Measurements from ENCODE around the gene HMOX2. TPM values are rescaled to one million over a fixed set of nuclear protein-coding genes. Genes with fewer than 3 reads are reported as not detected.

Gene HMOX2
- polyA plus RNA-seq, 2 of the 4 experiments (the other 2 are of a cell fraction), result 35.4 to 47.7 TPM

DNA sequence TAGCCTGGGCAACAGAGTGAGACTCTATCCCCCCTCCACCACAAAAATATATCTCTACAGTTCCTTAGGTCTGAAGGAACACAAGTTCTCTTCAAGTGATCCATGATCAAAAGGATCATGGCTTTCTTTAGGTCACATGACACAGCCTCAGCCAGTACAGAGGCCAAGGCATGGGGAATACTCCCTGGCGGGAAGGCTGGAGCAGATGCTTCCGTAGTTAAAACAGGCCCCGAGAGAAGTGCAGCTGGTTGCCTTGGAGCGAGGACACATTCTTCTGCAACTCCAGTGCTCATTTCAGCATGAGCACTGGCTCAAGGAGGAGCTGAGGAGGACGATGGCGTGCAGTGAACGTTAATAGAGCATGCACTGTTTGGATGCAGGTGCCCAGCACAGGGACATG, 48.9 kb downstream of the HMOX2 start:
- CTCF ChIA-PET, result interaction anchor here (1.4 to 10.9 kb wide), 5 partner anchors 16 to 99 kb away, joined by 3 to 100 read pairs (median 11); partner anchors contain the start of gene MGRN1
- DNase-seq (ENCODE audit: low read depth in 1 of 2, low spot score in 1 of 2) (no peak), FAIRE-seq (no peak), ATAC-seq (no peak)
- Histone ChIP-seq H3K4me2 (no peak overlapping the region), H3K4me3 (no peak overlapping the region), H3K9me3 (no peaks in the 10 kb centered on the region), H3K27ac (no peak overlapping the region), H3K4me1 (no peaks in the 10 kb centered on the region)
- WGBS (ENCODE audit: missing lambda C conversion rate), result 91% methylated on average over 7 of the region's 7 CpGs
- TF ChIP-seq HOXA7 (CRISPR knock-in tag; IDR thresholded peaks at IDR 0.05), result no peak
- TF ChIP-seq POLR2AphosphoS2 (conservative IDR thresholded peaks at IDR 0.05; ENCODE audit: low read length), result no peak
- TF ChIP-seq POLR2A (IDR thresholded peaks at IDR 0.05; ENCODE audit: low read length), result no peak
- TF ChIP-seq, protein P1, sequence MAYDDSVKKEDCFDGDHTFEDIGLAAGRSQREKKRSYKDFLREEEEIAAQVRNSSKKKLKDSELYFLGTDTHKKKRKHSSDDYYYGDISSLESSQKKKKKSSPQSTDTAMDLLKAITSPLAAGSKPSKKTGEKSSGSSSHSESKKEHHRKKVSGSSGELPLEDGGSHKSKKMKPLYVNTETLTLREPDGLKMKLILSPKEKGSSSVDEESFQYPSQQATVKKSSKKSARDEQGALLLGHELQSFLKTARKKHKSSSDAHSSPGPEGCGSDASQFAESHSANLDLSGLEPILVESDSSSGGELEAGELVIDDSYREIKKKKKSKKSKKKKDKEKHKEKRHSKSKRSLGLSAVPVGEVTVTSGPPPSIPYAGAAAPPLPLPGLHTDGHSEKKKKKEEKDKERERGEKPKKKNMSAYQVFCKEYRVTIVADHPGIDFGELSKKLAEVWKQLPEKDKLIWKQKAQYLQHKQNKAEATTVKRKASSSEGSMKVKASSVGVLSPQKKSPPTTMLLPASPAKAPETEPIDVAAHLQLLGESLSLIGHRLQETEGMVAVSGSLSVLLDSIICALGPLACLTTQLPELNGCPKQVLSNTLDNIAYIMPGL (CRISPR knock-in tag; IDR thresholded peaks at IDR 0.05; ENCODE audit: borderline replicate concordance), result no peak
- no peak for TF ChIP-seq CBX2 (IDR thresholded peaks at IDR 0.05; ENCODE audit: borderline replicate concordance, low read depth)
- no peak for TF ChIP-seq KDM5A (IDR thresholded peaks at IDR 0.05)
- POLR2A ChIA-PET, result no interaction called here

DNA sequence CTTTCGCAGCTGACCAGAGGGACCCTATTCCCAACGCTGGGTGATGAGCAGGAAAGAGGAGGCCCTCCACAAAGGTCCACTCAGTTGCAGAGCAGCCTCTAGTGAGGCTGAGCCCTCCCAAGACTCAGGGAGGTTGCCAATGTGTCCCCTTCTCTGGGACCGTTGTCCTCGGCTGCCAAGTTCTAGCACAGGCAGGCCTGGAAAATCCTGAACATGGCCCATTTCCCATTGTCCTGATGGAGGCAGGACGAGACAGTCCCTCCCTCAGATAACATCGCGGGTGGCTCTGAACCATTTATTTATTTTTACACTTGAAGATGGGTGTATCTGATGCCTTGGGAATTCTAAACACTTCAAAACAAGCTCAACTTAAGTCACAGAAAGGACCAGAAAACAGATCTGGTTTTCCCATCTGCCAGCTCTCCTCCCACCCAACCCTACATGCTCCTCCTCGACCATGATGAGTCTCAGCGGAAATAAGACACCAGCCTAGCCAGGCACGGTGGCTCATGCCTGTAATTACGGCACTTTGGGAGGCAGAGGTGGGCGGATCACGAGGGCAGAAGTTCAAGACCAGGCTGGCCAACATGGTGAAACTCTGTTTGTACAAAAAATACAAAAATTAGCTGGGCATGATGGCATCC, 49.6 kb downstream of the HMOX2 start:
- TF ChIP-seq FOSB (CRISPR knock-in tag; IDR thresholded peaks at IDR 0.05) (no peak), RCOR1 (IDR thresholded peaks at IDR 0.05; ENCODE audit: low read depth, low read length) (no peak), CHD2 (IDR thresholded peaks at IDR 0.05; ENCODE audit: low read length, partially characterized antibody) (no peak), TP53 (CRISPR knock-in tag; IDR thresholded peaks at IDR 0.05) (no peak), ZC3H11A (IDR thresholded peaks at IDR 0.05) (no peak), HOXB13 (CRISPR knock-in tag; IDR thresholded peaks at IDR 0.05; ENCODE audit: low read depth) (no peak), NR3C1 (IDR thresholded peaks at IDR 0.05) (no peak), ZSCAN20 (CRISPR knock-in tag; IDR thresholded peaks at IDR 0.05) (no peak)
- TF ChIP-seq, protein P2, sequence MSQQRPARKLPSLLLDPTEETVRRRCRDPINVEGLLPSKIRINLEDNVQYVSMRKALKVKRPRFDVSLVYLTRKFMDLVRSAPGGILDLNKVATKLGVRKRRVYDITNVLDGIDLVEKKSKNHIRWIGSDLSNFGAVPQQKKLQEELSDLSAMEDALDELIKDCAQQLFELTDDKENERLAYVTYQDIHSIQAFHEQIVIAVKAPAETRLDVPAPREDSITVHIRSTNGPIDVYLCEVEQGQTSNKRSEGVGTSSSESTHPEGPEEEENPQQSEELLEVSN (IDR thresholded peaks at IDR 0.05; ENCODE audit: borderline replicate concordance, low read depth), result no peak
- ATAC-seq (no peak), DNase-seq (ENCODE audit: low read depth in 1 of 2, low spot score in 1 of 2) (no peak), FAIRE-seq (no peak)
- H3K4me3 ChIP-seq, result no peak overlapping the region
- no peak overlapping the region for H3K4me2 ChIP-seq
- H3K27ac ChIP-seq, result no peak overlapping the region
- CTCF ChIA-PET, result interaction anchor here (0.8 to 10.9 kb wide), 8 partner anchors 8 to 123 kb away, joined by 3 to 100 read pairs (median 4); partner anchors contain the start of gene MGRN1
- 85% methylated on average over 13 of the region's 13 CpGs for WGBS (ENCODE audit: missing lambda C conversion rate)
- no peaks in the 10 kb centered on the region for H3K9me3 ChIP-seq
- no peaks in the 10 kb centered on the region for H3K4me1 ChIP-seq
- POLR2A ChIA-PET, result no interaction called here

DNA sequence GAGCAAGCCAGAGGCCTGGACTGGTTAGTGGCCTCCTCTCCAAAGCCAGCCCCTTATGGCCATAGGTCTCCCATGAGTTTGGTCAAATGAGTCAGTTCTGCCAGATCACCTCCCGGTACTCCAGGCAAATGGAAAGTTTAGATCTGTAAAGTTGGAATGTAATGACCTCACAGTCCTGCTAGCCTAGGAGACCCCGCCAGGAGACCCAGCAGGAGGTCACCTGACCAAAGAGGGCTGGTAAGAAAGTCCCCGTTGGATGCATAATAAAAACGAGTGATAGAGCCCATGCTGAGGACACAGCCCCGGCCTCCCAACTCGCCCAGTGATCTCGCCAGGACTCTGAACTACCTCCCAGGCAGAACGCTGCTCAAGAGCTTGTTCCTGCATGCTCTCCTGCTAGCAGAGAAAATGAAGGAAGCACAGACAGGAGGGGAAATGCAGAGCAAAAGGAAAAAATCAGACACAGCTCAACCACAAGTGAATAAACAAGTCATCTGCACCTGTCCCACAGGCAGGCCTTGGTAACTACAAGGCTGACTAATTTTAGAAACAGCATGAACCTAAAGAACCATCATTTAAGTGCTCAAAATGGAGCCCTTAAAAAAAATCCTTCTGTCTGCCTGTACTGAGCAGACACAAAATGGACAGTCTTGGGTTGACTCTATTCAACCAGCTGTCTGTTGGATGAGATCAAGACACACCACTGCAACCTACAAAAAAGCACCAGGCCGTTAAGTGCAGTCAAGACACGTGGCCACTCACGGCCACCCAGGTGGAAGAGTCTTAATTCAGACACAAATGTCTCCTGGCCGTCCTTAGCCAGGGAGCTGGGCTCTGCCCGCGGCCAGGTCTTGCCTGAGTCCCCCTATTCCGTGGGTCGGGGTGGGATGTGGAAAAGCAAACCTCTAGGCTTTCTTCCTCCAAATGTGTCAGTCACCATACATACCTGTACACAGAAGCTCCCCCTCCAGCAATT, 53.2 kb downstream of the HMOX2 start:
- POLR2A ChIA-PET, result no interaction called here
- ATAC-seq (no peak; a peak in 2 of 6 replicates), FAIRE-seq (no peak), DNase-seq (ENCODE audit: low read depth in 1 of 2, low spot score in 1 of 2) (no peak)
- CTCF ChIA-PET, result interaction anchor here (0.6 to 2.9 kb wide), 5 partner anchors 11 to 75 kb away, joined by 3 to 7 read pairs (median 4); no protein-coding TSS in a partner anchor
- Histone ChIP-seq H3K4me3 (no peak overlapping the region), H3K27ac (no peak overlapping the region), H3K9me3 (no peaks in the 10 kb centered on the region), H3K4me2 (no peak overlapping the region), H3K4me1 (no peaks in the 10 kb centered on the region)
- TF ChIP-seq KDM1A (IDR thresholded peaks at IDR 0.05; ENCODE audit: low read depth) (no peak), HEYL (CRISPR knock-in tag; IDR thresholded peaks at IDR 0.05) (no peak), ZNF302 (CRISPR knock-in tag; IDR thresholded peaks at IDR 0.05) (no peak), MYC (IDR thresholded peaks at IDR 0.05; ENCODE audit: borderline replicate concordance, low read length) (no peak), RNF2 (IDR thresholded peaks at IDR 0.05; ENCODE audit: borderline replicate concordance, low read depth) (no peak), NR3C1 (IDR thresholded peaks at IDR 0.05) (no peak), EHMT2 (IDR thresholded peaks at IDR 0.05; ENCODE audit: low read depth) (no peak), RAD21 (conservative IDR thresholded peaks at IDR 0.05 in 1 of 2, IDR thresholded peaks at IDR 0.05 in 1 of 2) (no peak)
- TF ChIP-seq, protein P3, sequence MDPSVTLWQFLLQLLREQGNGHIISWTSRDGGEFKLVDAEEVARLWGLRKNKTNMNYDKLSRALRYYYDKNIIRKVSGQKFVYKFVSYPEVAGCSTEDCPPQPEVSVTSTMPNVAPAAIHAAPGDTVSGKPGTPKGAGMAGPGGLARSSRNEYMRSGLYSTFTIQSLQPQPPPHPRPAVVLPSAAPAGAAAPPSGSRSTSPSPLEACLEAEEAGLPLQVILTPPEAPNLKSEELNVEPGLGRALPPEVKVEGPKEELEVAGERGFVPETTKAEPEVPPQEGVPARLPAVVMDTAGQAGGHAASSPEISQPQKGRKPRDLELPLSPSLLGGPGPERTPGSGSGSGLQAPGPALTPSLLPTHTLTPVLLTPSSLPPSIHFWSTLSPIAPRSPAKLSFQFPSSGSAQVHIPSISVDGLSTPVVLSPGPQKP (IDR thresholded peaks at IDR 0.05; ENCODE audit: low read depth, low read length), result no peak
- TF ChIP-seq, protein P4, sequence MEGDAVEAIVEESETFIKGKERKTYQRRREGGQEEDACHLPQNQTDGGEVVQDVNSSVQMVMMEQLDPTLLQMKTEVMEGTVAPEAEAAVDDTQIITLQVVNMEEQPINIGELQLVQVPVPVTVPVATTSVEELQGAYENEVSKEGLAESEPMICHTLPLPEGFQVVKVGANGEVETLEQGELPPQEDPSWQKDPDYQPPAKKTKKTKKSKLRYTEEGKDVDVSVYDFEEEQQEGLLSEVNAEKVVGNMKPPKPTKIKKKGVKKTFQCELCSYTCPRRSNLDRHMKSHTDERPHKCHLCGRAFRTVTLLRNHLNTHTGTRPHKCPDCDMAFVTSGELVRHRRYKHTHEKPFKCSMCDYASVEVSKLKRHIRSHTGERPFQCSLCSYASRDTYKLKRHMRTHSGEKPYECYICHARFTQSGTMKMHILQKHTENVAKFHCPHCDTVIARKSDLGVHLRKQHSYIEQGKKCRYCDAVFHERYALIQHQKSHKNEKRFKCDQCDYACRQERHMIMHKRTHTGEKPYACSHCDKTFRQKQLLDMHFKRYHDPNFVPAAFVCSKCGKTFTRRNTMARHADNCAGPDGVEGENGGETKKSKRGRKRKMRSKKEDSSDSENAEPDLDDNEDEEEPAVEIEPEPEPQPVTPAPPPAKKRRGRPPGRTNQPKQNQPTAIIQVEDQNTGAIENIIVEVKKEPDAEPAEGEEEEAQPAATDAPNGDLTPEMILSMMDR (IDR thresholded peaks at IDR 0.05), result no peak
- TF ChIP-seq, protein P5, sequence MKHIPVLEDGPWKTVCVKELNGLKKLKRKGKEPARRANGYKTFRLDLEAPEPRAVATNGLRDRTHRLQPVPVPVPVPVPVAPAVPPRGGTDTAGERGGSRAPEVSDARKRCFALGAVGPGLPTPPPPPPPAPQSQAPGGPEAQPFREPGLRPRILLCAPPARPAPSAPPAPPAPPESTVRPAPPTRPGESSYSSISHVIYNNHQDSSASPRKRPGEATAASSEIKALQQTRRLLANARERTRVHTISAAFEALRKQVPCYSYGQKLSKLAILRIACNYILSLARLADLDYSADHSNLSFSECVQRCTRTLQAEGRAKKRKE (CRISPR knock-in tag; IDR thresholded peaks at IDR 0.05; ENCODE audit: low read depth), result no peak
- WGBS (ENCODE audit: missing lambda C conversion rate), result 83% methylated on average over 16 of the region's 16 CpGs
